GM21526 (cell line): ENCODE results near the gene FTSJ1.
A peak's percentile ranks its signal among the peaks of the same experiment; 100 is the strongest.
"Not testable (repeated sequence)": the region's sequence is repeated elsewhere in the genome, so short reads cannot be mapped to it uniquely, and the experiment has no call there.

Experiments used
- ATAC-seq: cut with Tn5 transposase; IDR thresholded peaks from one replicate; pipeline ENCODE4 v1.9.1; 2021; ENCODE audit warnings: moderate library complexity; ENCODE audit not compliant: unreplicated experiment, low FRiP score

FTSJ1 gene, protein sequence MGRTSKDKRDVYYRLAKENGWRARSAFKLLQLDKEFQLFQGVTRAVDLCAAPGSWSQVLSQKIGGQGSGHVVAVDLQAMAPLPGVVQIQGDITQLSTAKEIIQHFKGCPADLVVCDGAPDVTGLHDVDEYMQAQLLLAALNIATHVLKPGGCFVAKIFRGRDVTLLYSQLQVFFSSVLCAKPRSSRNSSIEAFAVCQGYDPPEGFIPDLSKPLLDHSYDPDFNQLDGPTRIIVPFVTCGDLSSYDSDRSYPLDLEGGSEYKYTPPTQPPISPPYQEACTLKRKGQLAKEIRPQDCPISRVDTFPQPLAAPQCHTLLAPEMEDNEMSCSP

DNA sequence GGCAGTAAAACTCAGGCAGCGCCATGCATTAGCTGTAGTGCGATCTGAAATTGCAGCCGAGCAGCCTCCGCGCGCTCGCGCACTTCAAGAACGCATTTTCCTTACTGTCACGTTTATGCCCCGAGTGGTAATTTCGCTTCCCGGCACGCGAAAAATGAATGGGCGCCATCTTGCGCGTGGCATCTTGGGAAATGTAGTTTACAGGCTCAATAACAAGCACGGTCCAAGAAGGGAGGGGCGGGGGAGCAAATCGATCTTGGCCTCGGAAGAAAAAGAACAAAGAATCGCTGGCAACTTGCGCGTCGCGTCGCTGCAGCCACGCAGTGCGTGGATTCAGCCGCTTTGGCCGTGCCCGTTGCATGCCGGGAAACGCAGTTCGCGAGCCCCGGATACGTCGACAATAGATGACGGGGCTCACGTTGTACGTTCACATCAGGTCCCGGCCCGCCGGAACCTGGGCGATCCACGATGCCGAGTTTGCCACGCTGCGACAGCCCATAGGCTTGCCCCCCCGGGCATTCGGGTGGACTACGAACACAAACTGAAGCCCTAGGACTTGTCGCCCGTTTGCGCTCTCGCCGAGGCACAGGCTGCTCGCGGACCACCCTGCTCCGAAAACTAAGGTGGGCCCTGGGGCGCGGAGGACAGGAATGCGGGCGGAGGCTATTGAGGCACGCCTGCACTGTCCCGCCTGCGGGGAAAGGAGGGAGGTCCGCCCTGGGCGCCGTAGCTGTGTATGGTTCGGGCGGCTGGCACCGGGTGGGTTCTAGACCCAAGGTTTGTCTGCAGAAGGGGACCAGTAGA, at the start of gene FTSJ1:
Gene FTSJ1 (plus strand): TSS at position 426 of the 804 bp plus-strand sequence. CDS start 1,849 bp downstream, outside the sequence.
- peak; percentile 69 for ATAC-seq

DNA sequence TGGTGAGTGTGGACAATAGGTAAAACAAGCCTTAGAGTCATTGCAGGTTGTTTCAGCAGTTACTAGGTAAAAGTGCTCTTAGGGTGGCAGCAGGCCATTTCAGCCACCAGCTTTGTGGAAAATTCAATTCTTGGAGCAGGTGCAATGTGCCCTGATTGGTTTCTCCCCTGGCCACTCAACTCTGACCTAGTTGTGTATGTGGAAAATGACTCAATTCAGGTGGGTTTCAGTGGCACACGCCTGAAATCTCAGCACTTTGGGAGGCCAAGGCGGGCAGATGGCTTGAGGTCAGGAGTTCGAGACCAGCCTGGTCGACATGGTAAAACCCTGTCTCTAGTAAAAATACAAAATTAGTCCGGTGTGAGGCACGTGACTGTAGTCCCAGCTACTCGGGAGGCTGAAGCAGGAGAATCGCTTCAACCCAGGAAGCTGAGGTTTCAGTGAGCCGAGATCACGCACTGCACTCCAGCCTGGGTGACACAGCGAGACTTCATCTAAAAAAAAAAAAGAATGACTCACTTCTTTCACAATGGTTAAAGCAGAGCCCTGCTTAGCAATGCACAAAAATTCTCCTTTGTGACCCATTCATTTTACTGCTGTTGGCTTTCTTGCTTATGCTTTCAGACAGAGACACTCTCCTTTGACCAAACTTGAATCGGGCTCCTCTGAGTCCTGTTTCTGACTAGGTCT, 48.8 kb upstream of the FTSJ1 start:
- ATAC-seq = not testable (repeated sequence)

DNA sequence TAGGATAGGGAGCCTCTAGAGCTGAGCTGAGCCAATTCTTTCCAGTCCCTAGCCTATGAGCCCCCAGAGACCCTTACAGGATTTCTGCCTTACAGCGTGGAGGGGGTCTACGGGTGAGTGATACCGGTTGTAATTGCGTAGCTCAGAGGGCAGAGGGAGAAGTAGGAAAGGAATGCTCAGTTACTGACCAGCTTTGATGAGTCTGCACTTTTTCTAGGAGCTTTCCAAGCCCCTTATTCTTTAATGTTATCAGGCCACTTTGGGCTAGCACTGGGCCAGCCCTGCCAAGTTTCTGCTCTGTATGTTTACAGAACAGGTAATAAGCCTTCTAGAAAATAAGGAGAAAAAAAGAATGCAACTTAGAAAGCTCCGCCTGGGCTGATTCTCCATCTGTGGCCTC, 46.4 kb upstream of the FTSJ1 start:
- not testable (repeated sequence) for ATAC-seq

DNA sequence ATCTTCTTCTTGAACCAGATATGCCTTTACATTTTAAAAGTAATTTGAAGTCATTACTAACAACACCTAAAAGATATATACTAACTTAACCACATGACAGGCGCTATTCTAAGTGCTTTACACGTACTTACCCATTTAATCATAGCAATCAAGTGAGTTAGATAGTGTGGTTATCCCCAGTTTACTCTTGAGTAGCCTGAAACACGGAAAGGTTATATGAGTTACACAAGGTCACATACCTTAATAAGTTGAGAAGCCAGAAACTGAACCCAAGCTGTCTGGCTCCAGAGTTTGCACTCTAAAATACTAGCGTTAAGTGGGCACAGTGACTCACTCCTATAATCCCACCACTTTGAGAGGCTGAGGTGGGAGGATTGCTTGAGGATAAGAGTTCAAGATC, 45.8 kb upstream of the FTSJ1 start:
- ATAC-seq = not testable (repeated sequence)

DNA sequence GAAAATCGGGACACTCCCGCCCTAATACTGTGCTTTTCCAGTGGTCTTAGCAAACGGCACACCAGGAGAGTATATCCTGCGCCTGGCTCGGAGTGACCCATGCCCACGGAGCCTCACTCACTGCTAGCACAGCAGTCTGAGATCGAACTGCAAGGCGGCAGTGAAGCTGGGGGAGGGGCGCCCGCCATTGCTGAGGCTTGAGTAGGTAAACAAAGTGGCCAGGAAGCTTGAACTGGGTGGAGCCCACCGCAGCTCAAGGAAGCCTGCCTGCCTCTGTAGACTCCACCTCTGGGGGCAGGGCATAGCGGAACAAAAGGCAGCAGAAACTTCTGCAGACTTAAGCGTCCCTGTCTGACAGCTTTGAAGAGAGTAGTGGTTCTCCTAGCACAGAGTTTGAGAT, 42.3 kb upstream of the FTSJ1 start:
- ATAC-seq = not testable (repeated sequence)

DNA sequence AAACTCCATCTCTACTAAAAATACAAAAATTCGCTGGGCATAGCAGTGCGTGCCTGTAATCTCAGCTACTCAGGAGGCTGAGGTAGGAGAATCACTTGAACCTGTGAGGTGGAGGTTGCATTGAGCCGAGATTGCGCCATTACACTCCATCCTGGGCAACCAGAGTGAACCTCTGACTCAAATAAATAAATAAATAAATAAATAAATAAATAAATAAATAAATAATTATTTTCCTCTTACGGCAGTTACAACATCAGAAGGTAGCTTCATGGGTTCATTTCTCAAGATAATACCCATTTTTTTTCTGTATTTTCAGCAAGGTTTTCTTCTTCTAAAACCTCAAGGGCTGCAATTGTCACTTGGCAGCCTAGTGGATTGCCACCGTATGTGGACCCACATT, 28.8 kb upstream of the FTSJ1 start:
- not testable (repeated sequence) for ATAC-seq

DNA sequence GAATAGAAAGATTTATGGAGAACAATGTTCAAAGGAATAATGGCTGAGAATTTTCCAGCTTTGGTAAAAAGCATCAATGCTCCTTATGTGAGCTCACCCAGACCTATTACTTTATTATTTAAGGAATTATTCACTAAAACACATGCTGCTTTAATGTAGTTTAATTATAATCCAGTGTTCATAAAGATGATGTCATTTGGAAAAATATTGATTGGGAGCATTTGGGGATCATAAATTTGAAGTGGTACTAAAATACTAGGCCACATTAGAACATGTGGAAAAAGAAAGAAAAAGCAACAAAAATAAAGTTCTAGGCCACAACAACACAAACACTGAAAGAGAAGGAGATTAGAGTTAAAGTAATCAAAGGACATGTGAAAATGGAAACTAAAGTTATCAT, 25.9 kb upstream of the FTSJ1 start:
- ATAC-seq = no peak

DNA sequence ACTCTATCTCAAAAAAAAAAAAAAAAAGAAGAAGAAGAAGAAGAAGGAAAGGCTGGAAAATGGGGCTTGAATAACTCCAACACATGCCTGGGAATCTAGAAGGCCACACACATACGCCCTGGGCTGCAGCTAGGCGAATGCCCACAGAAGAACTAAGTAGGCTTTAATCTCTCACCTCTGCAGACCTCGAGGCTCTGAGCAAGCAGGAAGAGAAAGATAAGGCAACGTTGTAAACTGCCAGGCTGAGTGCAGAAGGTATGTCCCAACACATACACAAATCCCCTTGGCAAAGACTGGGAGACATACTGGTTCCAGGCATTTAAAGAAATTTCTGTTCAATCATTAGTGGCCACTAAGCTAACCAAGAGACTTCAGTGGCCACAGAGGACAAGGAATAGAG, 24.3 kb upstream of the FTSJ1 start:
- ATAC-seq = no peak

DNA sequence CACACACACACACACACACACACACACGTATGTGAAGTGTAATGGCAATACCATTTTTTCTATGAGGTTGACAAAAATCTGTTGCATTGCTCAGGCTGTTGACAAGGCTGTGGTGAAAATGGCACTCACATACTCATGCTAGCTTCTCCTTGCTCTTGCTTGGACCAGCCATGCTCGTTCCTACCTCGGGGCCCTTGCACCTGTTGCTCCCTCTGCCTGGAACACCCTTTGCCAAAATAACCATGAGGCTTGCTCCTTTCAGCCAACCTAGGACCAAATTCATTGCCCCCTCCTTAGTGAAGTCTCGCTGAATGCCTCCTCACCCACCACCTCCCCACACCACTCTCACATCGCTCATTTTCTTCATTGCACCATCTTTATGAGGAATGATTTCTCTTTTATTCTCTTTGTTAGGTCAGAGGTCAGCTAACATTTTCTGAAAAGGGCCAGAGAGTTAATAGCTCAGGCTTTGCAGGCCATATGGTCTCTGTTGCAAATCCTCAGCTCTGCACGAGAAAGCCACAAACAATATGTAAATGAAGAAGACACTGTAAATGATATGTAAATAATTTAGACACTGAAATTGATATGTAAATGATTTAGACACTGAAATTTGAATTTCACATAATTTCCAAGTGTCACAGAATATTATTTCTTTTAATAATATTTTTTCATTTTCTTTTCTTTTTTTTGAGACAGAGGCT, 19.2 kb upstream of the FTSJ1 start:
- ATAC-seq = no peak

DNA sequence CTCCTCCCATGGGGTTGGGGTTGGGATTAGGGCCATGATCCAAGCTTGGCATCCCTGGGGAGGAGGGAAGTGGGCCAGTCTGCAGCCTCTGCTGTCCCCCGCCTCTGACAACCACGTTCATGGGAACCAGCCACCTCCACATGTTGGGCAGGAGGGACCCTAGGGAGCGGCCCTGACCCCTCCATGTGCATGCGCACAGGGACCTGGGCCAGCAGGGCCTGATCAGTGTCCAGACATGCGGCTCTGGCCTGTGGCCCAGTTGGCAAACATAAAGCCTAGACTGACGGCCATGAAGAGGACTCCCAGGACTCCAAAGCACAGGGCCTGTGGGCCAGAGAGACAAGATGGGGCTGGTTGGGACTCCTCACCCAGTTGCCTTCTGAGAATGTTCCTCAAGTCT, 17.3 kb upstream of the FTSJ1 start:
- no peak for ATAC-seq

DNA sequence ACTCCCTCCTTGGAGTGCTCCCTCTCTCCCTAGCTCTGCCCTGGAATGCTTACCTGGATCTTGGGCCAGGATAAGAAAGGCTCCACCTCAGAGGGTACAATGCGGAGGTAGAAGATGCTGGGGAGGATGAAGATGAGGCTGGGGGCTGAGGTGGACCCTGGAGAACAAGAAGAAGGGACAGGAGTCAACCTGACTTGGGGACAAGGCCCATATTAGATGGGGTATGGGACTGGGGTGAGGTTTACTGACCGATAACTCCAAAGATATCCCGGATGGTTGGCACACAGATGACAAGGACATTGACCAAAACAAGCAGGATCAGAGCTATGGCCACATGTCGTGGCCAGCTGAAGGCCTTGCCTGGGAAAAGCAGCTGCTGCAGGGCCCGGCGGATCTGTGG, 16.5 kb upstream of the FTSJ1 start:
- ATAC-seq = no peak

DNA sequence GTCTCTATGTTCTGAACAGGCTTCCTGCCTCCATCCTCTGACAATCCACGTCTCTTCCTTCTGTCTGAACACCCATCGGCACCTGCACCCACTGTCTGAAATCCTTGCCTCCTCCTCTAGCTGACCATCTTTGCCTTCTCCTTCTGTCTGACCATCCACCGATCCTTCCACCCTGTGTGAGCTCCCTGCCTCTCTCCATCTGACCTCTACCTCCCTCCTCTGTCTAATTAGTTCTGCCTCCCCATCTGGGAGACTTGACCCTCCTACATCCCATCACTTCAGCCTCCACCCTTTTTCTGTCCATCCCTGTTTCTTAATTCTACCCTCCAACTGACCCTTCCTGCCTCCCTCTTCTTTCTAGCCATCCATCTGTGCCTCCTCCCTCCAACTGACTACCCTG, 16.0 kb upstream of the FTSJ1 start:
- ATAC-seq = no peak

DNA sequence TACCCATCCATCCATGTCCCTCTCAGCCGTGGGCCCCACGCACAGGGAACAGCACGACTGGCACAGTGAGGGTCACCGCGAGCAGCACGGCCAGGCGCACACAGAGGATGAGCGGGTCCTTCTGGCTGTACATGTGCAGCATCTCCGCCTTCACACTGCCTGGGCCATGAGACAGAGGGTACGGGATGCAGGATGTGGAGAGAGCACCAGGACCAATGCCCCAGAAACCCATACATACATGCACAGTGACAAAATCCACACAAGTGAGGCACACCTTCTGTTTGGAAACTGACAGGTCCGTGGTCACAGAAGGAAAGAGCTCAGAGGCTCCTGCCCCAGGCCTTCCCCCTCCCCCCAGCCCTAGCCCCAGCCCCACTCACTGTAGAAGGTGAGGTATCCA, 15.4 kb upstream of the FTSJ1 start:
- ATAC-seq = no peak

DNA sequence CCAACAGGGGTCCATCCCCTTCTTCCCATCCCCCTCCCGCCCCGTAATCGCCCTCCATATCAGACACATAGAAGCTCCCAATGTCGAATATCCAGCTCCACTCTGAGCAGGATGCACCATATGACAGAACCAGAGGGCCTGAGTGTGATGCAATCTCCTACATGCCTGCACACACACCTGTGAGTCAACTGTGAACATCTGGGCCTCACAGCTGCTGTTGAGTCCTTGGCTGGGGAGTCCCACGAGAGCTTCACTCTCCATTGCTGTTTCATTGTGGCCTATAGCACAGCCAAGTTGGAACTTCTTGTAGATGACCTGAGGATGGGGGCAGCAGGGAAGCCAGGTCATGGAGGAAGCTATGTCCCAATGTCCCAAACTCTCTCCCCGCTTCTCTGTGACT, 14.2 kb upstream of the FTSJ1 start:
- no peak for ATAC-seq

DNA sequence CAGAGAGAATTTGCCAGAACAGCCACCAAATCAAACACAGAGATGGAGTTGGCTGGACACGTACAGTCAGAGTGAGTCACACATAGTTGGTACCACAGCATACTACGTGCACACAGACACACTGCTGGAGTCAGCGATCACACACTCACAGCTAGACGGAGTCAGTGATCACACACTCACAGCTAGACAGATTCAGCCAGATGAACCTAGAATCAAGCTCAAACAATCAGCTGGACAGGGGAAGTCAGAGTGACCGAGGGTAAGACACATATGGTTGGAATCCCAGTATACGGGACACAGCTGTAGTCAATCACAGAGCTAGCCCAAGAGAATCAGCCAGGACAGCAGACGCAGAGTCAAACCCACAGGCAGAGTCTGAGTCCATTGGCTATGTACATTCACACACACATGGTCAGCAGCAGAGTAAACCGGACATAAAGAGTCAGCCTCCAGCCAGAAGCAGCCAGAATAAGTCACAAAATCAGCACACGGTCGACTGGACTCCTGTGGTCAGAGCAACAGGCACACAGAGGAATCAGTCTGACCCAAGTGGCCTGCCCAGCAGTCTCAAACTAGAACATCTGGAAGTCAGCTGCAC, 10.6 kb upstream of the FTSJ1 start:
- no peak for ATAC-seq

DNA sequence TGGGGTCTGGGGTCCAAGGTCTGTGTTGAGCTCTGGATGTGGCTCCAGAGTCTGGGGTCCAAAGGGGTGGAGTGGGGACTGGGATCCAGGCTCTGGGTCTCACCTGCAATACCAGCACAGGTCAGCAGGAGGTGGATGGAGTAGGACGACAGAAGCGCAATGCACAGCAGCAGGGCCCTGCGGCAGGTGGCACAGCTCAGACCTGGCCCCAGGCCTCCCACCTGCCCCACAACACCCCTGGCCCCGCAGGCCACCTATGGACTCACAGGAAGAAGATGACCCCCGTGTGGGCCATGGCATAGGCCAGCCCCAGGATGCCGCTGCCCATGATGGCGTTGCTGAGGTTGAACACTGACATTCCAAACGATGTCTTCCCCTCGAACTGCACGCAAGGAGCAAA, 9.3 kb upstream of the FTSJ1 start:
- ATAC-seq = no peak

DNA sequence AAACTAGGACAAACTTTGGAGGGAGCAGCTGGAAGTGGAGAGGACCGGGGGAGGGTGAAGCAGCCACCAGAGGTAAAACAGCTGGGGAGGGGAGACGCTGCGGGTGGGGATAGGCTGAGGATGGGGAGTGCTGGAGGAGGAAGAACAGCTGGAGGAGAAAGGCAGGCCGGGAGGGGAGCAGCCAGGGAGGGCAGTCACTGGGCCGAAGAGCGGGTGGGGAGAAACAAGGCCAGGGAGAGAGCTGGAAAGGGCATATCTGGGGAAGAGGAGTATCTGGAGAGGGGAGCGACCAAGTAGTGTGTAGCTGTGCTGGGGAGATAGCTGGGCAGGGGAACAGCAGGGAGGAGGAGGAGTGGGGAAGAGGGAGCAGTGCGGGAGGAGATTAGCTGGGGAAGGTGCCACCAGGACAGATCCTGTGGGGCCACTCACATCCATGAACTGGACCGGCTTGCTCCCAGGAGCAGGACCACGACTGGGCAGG, 8.7 kb upstream of the FTSJ1 start:
- ATAC-seq = no peak

DNA sequence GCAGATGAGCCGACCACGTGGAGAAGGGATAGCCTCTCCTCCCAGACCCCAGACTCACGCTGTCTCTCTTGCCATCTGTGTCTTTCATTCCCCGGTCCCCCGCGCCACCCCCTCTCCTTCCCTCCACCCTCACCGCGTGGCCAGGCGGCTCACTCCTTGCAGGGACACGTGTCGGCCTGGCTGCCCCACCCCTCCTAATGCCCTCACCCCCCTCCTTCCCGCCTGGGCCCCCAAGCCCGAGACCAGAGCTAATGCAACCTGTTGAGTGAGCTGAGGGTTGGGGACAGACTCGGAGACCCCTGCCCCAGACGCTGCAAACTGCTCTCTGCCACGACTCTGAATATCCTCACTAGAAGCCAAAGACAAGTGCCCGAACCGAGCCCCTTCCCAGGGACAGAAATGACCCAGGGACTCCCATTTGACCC, 7.7 kb upstream of the FTSJ1 start:
- ATAC-seq = no peak

DNA sequence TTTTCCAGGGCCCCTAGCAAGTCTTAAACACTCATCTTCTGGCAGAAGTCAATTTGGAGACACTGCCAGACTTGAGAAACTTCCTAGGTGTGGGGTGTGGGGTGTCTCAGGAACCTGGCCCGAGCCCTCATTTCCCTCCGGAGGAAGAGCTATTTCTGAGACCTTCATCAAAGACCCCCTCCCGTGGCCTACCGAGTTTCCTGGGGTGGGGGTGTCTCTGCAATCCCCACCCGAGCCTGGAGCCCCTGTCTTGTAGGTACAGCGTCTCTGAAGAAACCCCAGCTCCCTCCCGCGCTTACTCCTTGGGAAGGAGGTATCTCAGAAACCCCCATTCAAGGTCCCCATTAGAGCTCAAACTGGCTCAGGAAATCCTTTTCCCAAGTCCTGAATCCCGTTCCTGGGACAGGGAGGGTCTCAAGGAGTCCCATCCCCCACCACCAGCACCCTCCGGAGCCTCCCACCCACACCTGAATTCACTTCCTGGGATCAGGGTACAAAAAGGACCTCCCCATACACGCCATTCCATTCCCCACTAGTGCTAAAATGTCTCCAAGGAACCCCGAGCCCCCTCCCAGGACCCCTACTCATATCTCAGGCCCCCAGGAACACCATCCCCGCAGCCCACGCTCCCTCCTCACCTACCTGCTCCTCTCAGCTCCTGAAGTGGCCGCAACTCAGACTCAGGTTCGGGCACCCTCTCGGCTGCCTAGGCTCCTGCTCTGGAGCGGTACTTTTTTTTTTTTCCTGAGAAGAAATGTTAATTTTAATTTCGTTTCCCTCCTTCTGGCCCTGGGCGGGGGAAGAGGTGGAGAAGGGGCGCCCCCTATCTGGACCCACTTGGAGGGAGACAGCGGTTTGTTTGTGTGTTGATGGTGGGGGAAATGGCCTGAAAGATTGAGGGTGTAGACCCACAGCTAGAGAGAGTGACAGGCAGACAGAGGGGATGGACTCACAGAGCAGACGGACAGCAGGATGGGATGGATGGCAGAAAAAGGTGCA, 7.0 kb upstream of the FTSJ1 start:
- ATAC-seq = no peak
